IPS DF 19.7 (cell line): ENCODE data around the gene SYNCRIP.
"Not testable (repeated sequence)": the region's sequence is repeated elsewhere in the genome, so short reads cannot be mapped to it uniquely, and the experiment has no call there.

Source experiments
- DNase-seq: peaks from one replicate; pipeline ENCODE4 v3.0.0-alpha.2; 2013; ENCODE audit warnings: low read depth, low spot score

The SYNCRIP gene

GRCh38 chr6:85642774-85643536 lies at the start of gene SYNCRIP:
SYNCRIP (minus strand) TSS chr6:85642886; CDS start chr6:85641439, 1,447 bp downstream.
- DNase-seq: peak; percentile 71

DNA sequence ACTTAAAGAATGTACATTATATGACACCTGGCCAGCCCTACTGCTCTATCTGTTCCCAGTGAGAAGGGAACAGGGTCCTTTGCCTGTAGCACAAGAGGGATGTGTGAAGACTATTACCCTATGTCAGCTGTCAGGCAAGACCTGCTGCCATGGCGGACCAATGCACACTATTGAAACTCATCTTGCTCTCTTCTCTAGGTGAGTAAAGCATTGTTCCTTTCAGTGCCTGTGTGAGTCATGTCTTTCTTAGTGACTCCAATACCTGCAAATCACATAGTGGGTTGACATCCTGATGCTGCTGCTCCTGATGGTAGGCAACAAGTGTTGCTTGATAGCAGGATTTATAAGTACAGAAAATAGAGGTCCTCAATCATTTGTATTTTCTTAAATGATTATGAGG lies 48.8 kb upstream of the SYNCRIP start:
- DNase-seq: no peak

DNA sequence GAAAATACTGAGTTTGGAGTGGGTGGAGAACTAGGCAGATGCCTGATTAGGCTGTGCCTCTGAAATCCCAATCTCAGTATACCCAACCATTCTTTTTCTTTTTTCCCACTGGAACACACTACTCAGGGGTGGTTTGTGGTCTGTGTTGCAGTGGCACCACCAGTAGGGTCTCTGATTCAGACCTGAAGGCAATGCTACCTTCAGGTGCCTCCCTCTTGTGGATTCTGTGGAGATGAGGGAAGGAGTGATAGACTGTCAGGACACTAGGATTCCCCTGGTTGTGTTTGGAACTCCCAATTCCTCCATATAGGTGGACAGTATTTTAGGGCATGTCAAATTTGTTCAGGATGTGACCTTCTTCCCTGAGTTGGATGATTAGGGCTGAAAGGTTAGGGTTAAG lies 47.4 kb upstream of the SYNCRIP start:
- no peak for DNase-seq

DNA sequence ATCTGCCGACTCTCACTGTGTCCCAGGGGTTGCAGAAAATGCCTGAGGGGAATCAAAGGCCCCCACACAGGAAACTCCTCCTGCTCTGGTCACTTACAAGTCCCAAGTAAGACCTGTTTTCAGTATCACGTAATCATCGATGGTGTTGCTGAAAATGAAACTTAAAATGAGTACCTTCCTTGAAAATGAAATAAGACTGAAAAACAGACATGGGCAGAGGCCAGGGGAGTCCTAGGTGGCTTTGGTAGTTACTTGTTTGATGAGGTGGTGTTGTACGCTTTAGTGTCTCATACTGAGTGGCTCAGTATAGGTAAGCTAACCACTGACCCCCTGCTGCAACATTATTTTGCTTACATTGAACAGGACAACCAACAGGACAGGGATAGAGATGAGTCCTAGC lies 43.0 kb upstream of the SYNCRIP start:
- no peak for DNase-seq

DNA sequence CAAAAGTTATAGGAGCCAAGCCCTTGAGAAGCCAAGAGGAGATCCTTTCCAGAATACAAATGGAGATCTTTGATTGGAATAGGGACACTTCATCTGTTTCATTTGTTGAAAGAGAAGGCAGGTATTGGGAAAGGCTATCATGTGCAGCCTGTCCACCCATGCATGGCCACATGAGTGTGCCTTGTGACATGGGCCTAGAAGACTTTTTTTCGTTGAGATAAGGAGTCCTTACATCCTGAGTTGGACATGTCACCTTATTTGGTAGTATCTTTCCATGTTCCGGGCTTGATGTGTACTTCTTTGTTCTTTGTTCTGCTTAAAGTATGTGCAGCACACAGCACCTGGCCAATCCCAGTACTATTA lies 42.1 kb upstream of the SYNCRIP start:
- DNase-seq: no peak

GRCh38 chr6:85684133-85684808 lies 41.6 kb upstream of the SYNCRIP start:
- DNase-seq: no peak

DNA sequence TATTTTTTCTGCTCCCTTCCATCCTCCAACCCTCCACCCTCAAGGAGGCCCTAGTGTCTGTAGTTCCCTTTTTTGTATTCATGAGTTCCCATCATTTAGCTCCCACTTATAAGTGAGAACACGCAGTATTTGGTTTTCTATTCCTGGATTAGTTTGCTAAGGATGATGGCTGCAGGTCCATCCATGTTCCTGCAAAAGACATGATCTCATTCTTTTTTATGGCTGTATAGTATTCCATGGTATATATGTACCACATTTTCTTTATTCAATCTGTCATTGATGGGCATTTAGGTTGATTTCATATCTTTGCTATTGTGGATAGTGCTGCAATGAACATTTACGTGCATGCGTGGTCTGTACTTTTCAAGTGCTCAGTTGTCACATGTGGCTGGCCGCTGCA lies 39.2 kb upstream of the SYNCRIP start:
- not testable (repeated sequence) for DNase-seq

GRCh38 chr6:85680388-85680787 lies 37.7 kb upstream of the SYNCRIP start:
- no peak for DNase-seq

DNA sequence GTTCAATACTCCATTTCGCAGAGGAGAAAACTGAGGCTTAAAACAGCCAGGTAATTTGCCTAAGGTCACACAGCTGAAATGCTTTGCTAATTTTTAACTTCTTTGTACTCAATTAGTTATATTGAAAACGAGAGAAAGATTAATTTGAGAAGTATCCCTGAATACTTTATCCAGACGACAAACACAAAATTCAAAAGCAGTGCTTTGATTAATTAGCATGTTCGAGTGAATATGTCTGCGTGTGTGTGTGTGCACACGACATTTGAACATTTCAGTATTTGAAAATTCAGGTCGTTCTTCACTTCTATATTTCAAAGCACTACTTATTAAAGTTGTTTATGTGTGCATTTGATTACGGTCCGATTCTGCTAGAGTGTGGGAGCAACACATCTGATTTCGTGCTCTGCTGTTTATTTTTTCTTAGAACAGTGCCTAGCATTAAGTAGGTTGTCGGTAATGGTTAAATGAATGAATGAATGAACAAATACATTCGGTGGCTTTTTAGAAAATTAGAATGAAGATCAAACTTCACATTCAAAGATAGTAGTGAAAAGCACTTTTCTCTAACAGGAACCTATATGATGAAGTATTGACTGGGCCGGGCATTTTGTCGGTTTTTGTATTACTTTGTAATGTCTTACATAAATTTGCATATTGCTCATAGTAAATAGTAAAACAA lies 36.9 kb upstream of the SYNCRIP start:
- no peak for DNase-seq

- peak; percentile 93 for DNase-seq
Observed at GRCh38 chr6:85678602-85679444, 36.1 kb upstream of the SYNCRIP start.

DNA sequence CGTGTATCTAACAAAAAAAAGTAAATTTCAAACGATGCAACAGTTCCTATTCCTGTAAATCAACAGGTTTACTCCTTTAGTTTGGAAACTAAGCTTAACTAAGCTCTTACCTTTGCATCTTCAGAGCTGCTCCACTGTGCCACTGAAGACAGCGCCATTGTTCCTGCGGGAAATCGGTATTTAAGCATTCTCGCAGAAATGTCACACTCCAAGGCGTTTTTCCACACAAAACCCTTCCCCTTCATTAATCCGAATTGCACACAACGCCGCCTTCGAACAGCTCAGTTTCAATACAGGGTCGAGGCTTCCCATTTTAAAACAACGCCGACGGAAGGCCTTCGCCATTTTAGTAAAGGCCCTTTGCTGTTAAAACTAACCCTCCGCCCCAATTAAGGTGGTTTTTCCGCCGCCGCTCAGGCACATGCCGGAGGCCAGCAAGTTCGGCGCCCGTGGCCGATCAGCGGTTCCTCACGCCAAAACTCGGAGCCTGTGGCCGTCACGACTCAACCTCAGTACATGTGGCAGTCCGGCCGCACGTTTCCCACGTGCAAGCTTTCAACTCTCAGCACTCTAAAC lies 35.4 kb upstream of the SYNCRIP start:
- no peak for DNase-seq

- no peak for DNase-seq
Observed at GRCh38 chr6:85677234-85677956, 34.7 kb upstream of the SYNCRIP start.

GRCh38 chr6:85676086-85676729 lies 33.5 kb upstream of the SYNCRIP start:
- DNase-seq: no peak

DNA sequence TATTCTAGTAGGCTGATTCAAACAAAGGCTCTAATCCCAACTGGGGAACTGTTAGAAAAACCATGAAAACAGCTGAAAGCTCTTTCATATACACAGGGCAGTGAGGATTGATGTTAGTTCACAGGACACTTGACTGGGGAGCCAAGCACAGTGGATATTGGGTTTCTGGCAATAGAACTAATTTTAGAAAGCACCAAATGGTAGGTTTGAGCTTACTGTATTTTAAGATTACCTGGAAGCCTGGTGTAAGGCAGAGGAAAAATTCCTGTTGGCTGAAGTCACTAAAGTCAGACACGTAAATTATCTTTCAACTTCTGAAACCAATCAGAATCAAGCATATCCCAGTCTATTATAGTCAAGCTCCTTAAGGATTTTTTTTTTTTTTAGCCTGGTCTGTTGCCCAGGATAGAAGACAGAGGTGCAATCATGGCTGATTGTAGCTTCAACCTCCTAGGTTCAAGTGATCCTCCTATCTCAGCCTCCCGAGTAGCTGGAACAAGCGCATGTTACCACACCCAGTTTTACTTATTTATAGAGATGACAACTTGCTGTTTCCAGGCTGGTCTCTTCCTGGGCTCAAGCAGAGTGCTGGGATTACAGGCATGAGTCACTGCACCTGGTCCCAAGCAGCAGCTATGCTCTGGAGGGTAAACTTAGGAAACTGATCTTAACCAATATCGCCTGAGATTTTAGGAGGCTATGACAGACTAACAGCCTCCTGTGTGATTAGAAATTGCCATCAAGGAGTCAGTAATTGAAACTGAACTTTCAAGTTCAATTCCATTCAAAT lies 32.5 kb upstream of the SYNCRIP start:
- DNase-seq: no peak

DNA sequence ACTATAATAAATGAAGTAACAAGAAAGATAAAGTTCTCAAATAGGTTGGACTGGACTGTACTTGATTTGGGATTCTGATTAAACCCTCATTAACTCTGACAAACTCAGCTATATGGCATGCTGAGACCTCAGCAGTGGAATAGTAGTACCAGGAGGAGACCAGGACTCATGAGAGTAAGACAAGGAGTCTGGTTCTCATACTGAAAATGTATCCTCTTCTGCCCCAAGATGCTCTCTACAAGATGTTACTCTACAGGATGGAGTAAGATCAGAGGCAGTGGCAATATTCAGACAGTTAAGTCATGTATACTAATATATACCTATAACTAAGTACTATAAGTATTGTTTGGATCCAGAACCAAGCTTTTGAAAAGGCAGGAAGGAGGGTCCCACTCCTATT lies 31.9 kb upstream of the SYNCRIP start:
- DNase-seq: no peak

DNA sequence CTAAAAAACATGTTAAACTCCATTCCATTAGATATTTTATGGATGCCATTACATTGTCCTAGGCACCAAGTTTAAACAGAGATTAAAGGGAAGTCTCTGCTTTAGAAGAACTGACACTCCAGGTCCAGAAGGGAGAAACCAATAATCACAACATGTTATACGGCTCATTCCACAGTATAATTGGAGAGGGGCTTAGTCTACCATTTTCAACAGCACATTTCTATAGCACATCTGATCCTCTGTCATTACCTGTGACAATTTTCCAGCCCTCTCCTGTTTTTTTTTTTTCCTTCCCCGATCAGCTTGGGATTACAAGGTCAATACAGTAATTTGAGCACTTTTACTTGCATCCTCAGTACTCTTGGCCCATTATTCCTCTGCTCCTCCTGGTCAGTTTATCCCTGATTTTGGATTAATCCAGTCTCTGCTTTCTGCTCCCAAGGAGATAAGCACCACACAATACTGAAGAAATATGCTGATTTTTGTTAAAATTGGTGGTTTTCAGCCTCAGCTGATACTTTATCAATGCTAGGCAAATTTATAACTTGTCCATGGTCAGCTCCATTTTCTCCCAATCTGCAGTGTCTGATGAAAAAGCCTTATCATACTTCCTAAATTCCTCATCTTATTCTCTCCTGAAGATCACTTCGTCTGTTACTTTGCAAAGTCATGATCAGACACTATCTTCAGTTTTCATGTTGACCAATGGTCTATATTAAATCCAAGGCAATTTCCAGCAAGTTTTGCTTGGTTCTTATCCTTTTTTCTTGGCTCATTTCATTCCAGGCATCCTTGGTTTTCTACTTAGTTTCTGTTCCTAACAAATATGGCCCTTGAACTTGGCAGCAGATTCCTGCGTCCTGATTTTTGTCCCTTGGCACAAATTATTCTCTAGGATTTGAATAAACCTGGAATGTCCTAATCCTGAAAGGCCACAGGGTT lies 30.8 kb upstream of the SYNCRIP start:
- no peak for DNase-seq

- DNase-seq: no peak
Observed at GRCh38 chr6:85672623-85673022, 29.9 kb upstream of the SYNCRIP start.

- no peak for DNase-seq
Observed at GRCh38 chr6:85672050-85672449, 29.4 kb upstream of the SYNCRIP start.
